ENCODE results near the gene FNDC5. TPM values are rescaled to one million over a fixed set of nuclear protein-coding genes. Genes with fewer than 3 reads are reported as not detected.

Gene FNDC5
- total RNA-seq, 3 donors from 2014 or later (not counting 1 experiment from before 2014, with no cell fraction given), result 0.36 TPM; not detected in 2

DNA sequence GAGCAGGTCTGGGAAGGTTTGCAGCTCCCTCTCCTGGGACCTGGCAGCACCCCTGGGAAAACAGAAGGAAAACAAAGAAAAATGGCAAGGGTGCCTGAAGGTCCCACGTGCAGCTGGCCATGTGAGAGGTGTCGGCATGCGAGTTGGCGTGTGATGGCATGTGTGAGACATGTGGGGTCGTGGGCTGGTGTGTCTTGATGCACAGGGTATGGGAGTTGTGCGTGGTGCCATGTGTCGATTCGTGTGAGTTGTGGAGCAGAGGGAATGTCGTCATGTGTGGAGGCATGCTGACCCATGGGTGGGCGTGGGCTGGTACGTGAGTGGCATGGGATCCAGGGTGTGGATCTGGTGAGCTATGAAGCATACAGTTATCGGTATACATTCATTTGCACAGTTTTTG is 16.9 kb upstream of the FNDC5 start:
- no peaks in the 10 kb centered on the region for H3K36me3 Mint-ChIP-seq
- intact Hi-C loops (cut with micrococcal nuclease), result no loop called here
- Histone ChIP-seq H3K36me3 (ENCODE audit: control insufficient read depth, insufficient read depth, low read length) (no peaks in the 10 kb centered on the region), H3K9me3 (ENCODE audit: control insufficient read depth, insufficient read depth, low read length) (no peaks in the 10 kb centered on the region), H3K27me3 (ENCODE audit: control insufficient read depth, insufficient read depth, low read length) (peaks cover 46% of the 10 kb centered on the region), H3K4me1 (ENCODE audit: control insufficient read depth, insufficient read depth, low read length) (peaks cover 6% of the 10 kb centered on the region), H3K27ac (ENCODE audit: low read length) (no peak overlapping the region), H3K4me3 (ENCODE audit: low read length) (no peak overlapping the region)
- no peaks in the 10 kb centered on the region for H3K9me3 Mint-ChIP-seq
- ATAC-seq, result no peak
- peaks cover 9 to 17% of the 10 kb centered on the region in 2 donors for H3K4me1 Mint-ChIP-seq
- no peak for DNase-seq
- 80% methylated on average over 11 of the region's 12 CpGs for WGBS (ENCODE audit: insufficient coverage)
- H3K4me3 Mint-ChIP-seq, result no peak overlapping the region
- TF ChIP-seq CTCF (IDR thresholded peaks at IDR 0.05), result no peak
- no peak overlapping the region for H3K27ac Mint-ChIP-seq
- H3K27me3 Mint-ChIP-seq (ENCODE audit: low read depth in 2 of 2), result peaks cover 60 to 75% of the 10 kb centered on the region in 2 donors

DNA sequence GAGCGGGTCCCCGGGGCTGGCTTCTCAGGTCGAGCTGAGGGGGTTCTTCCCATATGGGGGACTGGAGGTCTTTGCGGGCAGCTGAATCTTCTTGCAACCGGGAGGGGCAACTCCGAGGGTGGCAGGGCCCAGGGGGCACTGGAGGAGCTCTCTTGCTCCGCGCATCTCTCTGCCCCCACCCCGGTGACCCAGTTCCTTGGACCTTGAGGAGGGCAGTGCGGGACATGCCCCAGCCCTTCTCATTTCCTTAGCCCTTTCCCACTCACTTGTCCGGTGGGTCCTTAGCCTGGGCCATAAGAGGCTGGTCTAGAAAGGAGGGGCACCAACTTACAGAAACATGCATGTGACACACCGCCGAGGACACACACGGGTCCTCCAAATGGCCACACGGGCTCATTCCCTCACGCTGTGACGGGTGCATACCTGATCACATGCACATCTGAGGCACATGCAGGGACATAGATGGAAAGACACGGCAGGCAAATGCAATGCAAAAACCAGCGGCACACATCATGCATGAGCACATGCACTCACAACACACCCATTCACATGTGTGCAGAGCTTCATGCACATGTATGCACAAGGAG is 16.2 kb upstream of the FNDC5 start:
- peaks cover 39% of the 10 kb centered on the region for H3K27me3 ChIP-seq (ENCODE audit: control insufficient read depth, insufficient read depth, low read length)
- 44% methylated on average over 19 of the region's 19 CpGs for WGBS (ENCODE audit: insufficient coverage)
- no peaks in the 10 kb centered on the region for H3K36me3 Mint-ChIP-seq
- intact Hi-C loops (cut with micrococcal nuclease), result no loop called here
- H3K27me3 Mint-ChIP-seq (ENCODE audit: low read depth in 2 of 2), result peaks cover 53 to 69% of the 10 kb centered on the region in 2 donors
- H3K27ac ChIP-seq (ENCODE audit: low read length), result no peak overlapping the region
- peaks cover 2 to 10% of the 10 kb centered on the region in 2 donors for H3K4me1 Mint-ChIP-seq
- H3K4me3 ChIP-seq (ENCODE audit: low read length), result no peak overlapping the region
- no peaks in the 10 kb centered on the region for H3K9me3 ChIP-seq (ENCODE audit: control insufficient read depth, insufficient read depth, low read length)
- H3K27ac Mint-ChIP-seq, result no peak overlapping the region
- TF ChIP-seq CTCF (IDR thresholded peaks at IDR 0.05), result no peak
- no peaks in the 10 kb centered on the region for H3K9me3 Mint-ChIP-seq
- peaks cover 4% of the 10 kb centered on the region for H3K4me1 ChIP-seq (ENCODE audit: control insufficient read depth, insufficient read depth, low read length)
- H3K4me3 Mint-ChIP-seq, result no peak overlapping the region
- DNase-seq (no peak), ATAC-seq (no peak)
- no peaks in the 10 kb centered on the region for H3K36me3 ChIP-seq (ENCODE audit: control insufficient read depth, insufficient read depth, low read length)

- Mint-ChIP-seq H3K4me1 (peaks cover 0 to 10% of the 10 kb centered on the region in 2 donors), H3K27ac (no peak within 1 kb of the TSS), H3K27me3 (ENCODE audit: low read depth in 2 of 2) (peaks cover 47 to 68% of the 10 kb centered on the region in 2 donors), H3K36me3 (no peaks in the 10 kb centered on the region), H3K9me3 (no peaks in the 10 kb centered on the region), H3K4me3 (peak within 1 kb of the TSS; percentile 45)
- 4% methylated on average over 79 of the region's 79 CpGs for WGBS (ENCODE audit: insufficient coverage)
- peak; percentile 56 to 59 for DNase-seq
- H3K9me3 ChIP-seq (ENCODE audit: control insufficient read depth, insufficient read depth, low read length), result no peaks in the 10 kb centered on the region
- peaks cover 33% of the 10 kb centered on the region for H3K27me3 ChIP-seq (ENCODE audit: control insufficient read depth, insufficient read depth, low read length)
- H3K36me3 ChIP-seq (ENCODE audit: control insufficient read depth, insufficient read depth, low read length), result no peaks in the 10 kb centered on the region
- peaks cover 4% of the 10 kb centered on the region for H3K4me1 ChIP-seq (ENCODE audit: control insufficient read depth, insufficient read depth, low read length)
- intact Hi-C loops (cut with micrococcal nuclease), result no loop called here
- H3K27ac ChIP-seq (ENCODE audit: low read length), result no peak within 1 kb of the TSS
- no peak within 1 kb of the TSS for H3K4me3 ChIP-seq (ENCODE audit: low read length)
- peak; percentile 22 for TF ChIP-seq CTCF (IDR thresholded peaks at IDR 0.05)
- ATAC-seq, result peak; percentile 82 to 98 (median 92)
Measured at GRCh38 chr1:32886004-32886827, 15.5 kb upstream of the FNDC5 start, which contains the start of gene HPCA. Gene HPCA (plus strand): TSS chr1:32886491. CDS start chr1:32888899, 2,408 bp downstream.

All from natural killer cell (primary cell).